ENCODE measurements around the gene PHLPP2. TPM values are rescaled to one million over a fixed set of nuclear protein-coding genes. Genes with fewer than 3 reads are reported as not detected.

The PHLPP2 gene
- total RNA-seq, 4 donors from 2014 or later: 50.5 to 98.4 (median 89.6) TPM

DNA sequence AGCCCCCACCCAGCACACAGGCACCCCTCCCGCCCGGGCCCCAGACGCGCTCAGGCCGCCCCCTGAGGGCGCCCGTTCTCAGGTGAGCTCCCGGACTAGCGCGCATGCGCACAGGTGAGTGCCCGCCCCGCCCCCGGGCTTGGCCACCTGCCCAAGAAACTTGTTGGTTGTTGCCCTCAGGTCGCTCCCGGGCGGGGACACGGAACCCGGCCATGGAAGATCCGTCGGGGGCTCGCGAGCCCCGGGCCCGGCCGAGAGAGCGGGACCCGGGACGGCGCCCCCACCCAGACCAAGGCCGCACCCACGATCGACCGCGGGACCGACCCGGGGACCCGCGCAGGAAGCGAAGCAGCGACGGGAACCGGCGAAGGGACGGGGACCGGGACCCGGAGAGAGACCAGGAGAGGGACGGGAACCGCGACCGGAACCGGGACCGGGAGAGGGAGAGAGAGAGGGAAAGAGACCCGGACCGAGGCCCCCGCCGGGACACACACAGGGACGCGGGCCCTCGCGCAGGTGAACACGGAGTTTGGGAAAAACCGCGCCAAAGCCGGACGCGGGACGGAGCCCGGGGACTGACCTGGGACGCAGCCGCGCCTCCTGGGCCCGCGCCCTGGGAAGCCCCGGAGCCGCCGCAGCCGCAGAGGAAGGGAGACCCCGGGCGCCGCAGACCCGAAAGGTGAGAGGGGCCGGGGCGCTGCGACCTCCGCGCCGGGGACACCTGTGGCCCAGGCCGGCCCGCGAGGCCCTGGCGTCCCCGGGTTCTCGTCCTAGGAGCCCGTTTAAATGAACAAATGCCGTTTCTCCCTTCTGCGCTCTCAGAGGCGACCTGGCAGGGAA, 98.3 kb downstream of the PHLPP2 start, which contains the start of gene MARVELD3:
Gene MARVELD3, plus strand, starts transcription at position 167 of the 840 bp plus-strand sequence. Its CDS starts 46 bp downstream, at position 213.
- in situ Hi-C loops (cut with MboI; ENCODE audit: low pct_ligation_motif_present in 1 of 4, low pct_unique_long_range_greater_than_20kb in 1 of 4, low sequenced_read_pairs in 3 of 4) (no loop called here), intact Hi-C loops (cut with DNase I; ENCODE audit: low total_unique reads) (no loop called here)
- Histone ChIP-seq H3K4me3 (peak within 1 kb of the TSS; percentile 35 to 89 (median 76)), H3K36me3 (no peaks in the 10 kb centered on the region), H3K27ac (peak within 1 kb of the TSS; percentile 78 to 96 (median 93)), H3K4me1 (peaks cover 0 to 21% (median 17%) of the 10 kb centered on the region in 4 donors), H3K9me3 (no peaks in the 10 kb centered on the region), H3K27me3 (peaks cover 25% of the 10 kb centered on the region)
- DNase-seq: peak; percentile 94
- WGBS, 2 donors (ENCODE audit: low coverage in 1 of 2): 0% methylated on average over 9 to 68 of the region's 98 CpGs
- TF ChIP-seq POLR2A (IDR thresholded peaks at IDR 0.05) (peak; percentile 84), POLR2AphosphoS5 (IDR thresholded peaks at IDR 0.05) (peak; percentile 82 to 95 (median 92)), EP300 (IDR thresholded peaks at IDR 0.05; ENCODE audit: low read depth) (no peak)
- TF ChIP-seq, protein P1, sequence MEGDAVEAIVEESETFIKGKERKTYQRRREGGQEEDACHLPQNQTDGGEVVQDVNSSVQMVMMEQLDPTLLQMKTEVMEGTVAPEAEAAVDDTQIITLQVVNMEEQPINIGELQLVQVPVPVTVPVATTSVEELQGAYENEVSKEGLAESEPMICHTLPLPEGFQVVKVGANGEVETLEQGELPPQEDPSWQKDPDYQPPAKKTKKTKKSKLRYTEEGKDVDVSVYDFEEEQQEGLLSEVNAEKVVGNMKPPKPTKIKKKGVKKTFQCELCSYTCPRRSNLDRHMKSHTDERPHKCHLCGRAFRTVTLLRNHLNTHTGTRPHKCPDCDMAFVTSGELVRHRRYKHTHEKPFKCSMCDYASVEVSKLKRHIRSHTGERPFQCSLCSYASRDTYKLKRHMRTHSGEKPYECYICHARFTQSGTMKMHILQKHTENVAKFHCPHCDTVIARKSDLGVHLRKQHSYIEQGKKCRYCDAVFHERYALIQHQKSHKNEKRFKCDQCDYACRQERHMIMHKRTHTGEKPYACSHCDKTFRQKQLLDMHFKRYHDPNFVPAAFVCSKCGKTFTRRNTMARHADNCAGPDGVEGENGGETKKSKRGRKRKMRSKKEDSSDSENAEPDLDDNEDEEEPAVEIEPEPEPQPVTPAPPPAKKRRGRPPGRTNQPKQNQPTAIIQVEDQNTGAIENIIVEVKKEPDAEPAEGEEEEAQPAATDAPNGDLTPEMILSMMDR (IDR thresholded peaks at IDR 0.05): peak in 2 of 5 experiments; percentile 6

DNA sequence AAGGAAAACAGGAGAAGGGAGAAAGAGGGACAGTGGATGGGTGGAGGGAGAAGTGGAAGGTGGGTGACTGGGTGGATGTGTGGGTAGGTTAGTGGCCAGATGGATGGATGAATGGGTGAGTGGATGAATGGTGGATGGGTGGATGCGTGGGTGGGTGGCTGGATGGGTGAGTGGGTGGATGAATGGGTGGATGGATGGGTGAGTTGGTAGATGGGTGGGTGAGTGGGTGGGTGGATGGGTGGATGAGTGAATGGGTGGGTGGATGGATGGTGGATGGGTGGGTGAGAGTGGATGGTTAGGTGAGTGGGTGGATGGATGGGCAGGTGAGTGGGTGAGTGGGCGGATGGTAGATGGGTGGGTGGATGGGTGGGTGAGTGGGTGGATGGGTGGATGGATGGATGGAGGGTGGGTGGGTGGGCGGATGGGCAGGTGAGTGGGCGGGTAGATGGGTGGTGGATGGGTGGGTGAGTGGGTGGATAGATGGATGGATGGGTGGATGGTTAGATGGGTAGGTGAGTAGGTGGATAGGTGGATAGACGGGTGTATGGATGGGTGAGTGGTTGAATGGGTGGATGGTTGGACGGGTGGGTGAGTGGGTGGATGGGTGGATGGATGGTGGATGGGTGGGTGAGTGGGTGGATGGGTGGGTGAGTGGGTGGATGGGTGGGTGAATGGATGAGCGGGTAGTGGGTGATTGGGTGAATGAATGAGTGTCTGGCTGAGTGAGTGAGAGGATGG, 99.2 kb downstream of the PHLPP2 start:
- peaks cover 25% of the 10 kb centered on the region for H3K27me3 ChIP-seq
- H3K4me3 ChIP-seq: peak overlapping the region in 1 of 4 donors; percentile 86
- DNase-seq: no peak
- peak overlapping the region in 1 of 4 donors; percentile 92 for H3K27ac ChIP-seq
- intact Hi-C loops (cut with DNase I; ENCODE audit: low total_unique reads): no loop called here
- peaks cover 0 to 21% (median 17%) of the 10 kb centered on the region in 4 donors for H3K4me1 ChIP-seq
- TF ChIP-seq, protein P1 (IDR thresholded peaks at IDR 0.05): no peak
- no peak for TF ChIP-seq POLR2AphosphoS5 (IDR thresholded peaks at IDR 0.05)
- TF ChIP-seq POLR2A (IDR thresholded peaks at IDR 0.05): no peak
- no peak for TF ChIP-seq EP300 (IDR thresholded peaks at IDR 0.05; ENCODE audit: low read depth)
- 93 to 94% methylated on average over 6 to 7 of the region's 7 CpGs for WGBS, 2 donors (ENCODE audit: low coverage in 1 of 2)
- H3K36me3 ChIP-seq: no peaks in the 10 kb centered on the region
- no peaks in the 10 kb centered on the region for H3K9me3 ChIP-seq
- in situ Hi-C loops (cut with MboI; ENCODE audit: low pct_ligation_motif_present in 1 of 4, low pct_unique_long_range_greater_than_20kb in 1 of 4, low sequenced_read_pairs in 3 of 4): no loop called here

DNA sequence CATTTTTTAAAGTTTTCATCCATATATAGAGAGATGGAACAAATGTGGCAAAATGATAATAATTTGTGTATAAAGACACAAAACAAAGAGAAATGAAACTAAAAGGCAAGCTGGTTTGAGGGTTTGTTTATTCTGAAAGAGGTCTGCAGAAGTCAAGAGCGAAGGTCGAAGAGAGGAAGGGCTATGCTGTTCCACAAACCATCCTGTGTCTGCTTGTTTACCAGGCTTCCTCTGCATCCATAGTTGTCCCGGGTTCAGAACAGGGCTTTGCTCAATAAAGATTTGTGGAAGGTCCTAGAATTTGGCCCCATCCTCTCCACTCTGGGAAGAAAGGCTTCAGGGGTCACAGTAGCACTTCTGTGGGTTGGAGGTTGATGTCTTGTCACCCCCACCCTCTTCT, 100.9 kb downstream of the PHLPP2 start:
- Histone ChIP-seq H3K27ac (no peak overlapping the region), H3K36me3 (no peaks in the 10 kb centered on the region), H3K9me3 (no peaks in the 10 kb centered on the region), H3K27me3 (peaks cover 25% of the 10 kb centered on the region), H3K4me1 (peaks cover 0 to 18% (median 15%) of the 10 kb centered on the region in 4 donors), H3K4me3 (no peak overlapping the region)
- DNase-seq: no peak
- in situ Hi-C loops (cut with MboI; ENCODE audit: low pct_ligation_motif_present in 1 of 4, low pct_unique_long_range_greater_than_20kb in 1 of 4, low sequenced_read_pairs in 3 of 4) (loop anchor here in 1 of 4 donors (25.0 kb wide), 1 partner anchor 211 kb away; no protein-coding TSS in a partner anchor), intact Hi-C loops (cut with DNase I; ENCODE audit: low total_unique reads) (no loop called here)
- 37 to 40% methylated on average over 3 of the region's 3 CpGs for WGBS, 2 donors (ENCODE audit: low coverage in 1 of 2)
- TF ChIP-seq POLR2A (IDR thresholded peaks at IDR 0.05) (no peak), POLR2AphosphoS5 (IDR thresholded peaks at IDR 0.05) (no peak), EP300 (IDR thresholded peaks at IDR 0.05; ENCODE audit: low read depth) (no peak)
- TF ChIP-seq, protein P1 (IDR thresholded peaks at IDR 0.05): no peak

DNA sequence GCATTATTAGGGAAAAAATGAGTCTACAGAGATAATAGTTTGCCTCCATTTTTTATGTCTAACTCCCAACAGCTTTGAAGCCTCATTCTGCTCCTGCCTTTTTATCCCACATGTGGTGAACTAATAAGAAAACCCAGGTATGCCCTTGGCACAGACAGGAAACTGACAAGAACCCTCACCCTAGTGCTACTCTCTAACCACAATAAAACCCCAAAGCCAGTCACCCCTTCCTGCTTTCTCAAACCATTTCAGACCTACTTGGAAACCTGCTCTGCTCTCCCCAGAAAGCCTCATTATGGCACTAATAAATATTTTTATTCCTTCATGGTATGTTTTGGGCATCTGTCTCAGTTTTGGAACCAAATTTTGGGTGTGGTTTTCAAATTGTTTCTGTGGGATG, 102.4 kb downstream of the PHLPP2 start:
- Histone ChIP-seq H3K9me3 (no peaks in the 10 kb centered on the region), H3K4me3 (no peak overlapping the region), H3K27ac (no peak overlapping the region), H3K36me3 (no peaks in the 10 kb centered on the region), H3K27me3 (peaks cover 15% of the 10 kb centered on the region), H3K4me1 (peaks cover 0 to 13% (median 11%) of the 10 kb centered on the region in 4 donors)
- intact Hi-C loops (cut with DNase I; ENCODE audit: low total_unique reads) (no loop called here), in situ Hi-C loops (cut with MboI; ENCODE audit: low pct_ligation_motif_present in 1 of 4, low pct_unique_long_range_greater_than_20kb in 1 of 4, low sequenced_read_pairs in 3 of 4) (loop anchor here in 1 of 4 donors (25.0 kb wide), 1 partner anchor 210 kb away; no protein-coding TSS in a partner anchor)
- no peak for DNase-seq
- TF ChIP-seq EP300 (IDR thresholded peaks at IDR 0.05; ENCODE audit: low read depth) (no peak), POLR2AphosphoS5 (IDR thresholded peaks at IDR 0.05) (no peak), POLR2A (IDR thresholded peaks at IDR 0.05) (no peak)
- TF ChIP-seq, protein P1 (IDR thresholded peaks at IDR 0.05): no peak
